NCI-H1092 treated with DMSO at 0.1 percent for 48 hours (cell line): ENCODE measurements around the gene RUSF1.

Experiments used
- DNase-seq: peaks from one replicate; lab custom pipeline; 2025; lab: John Stamatoyannopoulos, UW

Gene RUSF1

DNA sequence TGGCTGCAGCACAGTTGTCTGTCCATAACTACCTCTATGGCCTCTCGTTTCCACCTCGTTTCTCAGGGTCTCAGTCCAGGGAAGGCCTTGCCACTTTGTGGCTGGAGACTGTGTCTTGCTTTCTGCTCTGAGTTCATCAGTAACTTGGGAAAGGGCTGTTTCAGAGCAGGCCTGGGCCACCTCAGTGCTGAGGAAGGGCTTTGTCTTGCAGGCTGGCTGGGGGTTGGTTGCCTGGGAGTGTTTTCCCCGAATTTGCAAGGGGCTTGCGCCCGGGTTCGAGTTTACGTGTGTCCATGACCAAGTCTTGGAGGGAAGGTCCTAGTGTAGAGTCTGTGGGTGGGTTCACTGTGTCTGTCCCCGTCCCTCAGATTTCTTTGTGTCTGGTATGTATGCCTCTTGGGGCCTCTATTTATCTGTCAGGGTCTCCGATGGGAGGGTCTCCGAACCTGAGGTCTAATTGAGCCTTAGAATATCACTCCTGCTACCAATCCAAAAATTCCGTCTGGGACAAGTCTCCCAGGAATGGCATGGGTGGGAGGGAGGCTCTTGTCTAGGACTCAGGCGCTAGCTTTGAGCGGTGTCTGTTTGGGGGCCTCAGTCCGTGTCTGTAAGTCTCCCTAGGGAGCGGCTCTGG lies 36.8 kb downstream of the RUSF1 start:
- DNase-seq, result no peak

- DNase-seq, result no peak
Measured at GRCh38 chr16:31470615-31471014, 37.6 kb downstream of the RUSF1 start.

- DNase-seq, result no peak
Measured at GRCh38 chr16:31467858-31468257, 40.3 kb downstream of the RUSF1 start.

DNA sequence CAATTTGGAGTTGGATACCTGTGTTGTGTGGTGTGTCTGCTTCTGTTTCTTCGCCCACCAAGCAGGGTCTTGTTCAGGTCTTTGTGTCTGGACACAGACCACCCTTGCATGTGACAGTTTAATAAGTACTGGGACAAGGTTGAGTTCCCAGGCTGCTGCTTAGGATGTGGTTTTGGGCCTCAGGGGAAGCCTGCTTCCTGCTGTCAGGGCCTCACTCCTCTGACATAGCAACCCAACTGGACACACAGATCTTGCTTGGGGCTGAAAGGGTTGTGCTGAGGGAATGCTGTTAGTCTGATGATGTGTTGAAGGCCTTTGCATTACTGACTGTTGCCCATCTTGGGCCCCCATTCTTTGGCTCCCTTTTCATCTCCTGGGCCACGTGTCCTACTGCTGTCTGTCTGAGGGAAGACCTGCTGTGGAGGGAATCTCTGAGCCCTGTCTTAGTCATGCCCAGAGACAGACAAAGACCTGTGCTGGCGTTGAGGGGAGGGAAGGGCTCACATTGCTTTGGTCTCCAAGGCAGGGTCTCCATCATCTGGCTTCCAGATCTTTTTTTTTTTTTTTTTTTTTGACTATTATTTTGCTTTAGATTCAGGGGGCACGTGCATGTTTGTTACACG lies 40.9 kb downstream of the RUSF1 start:
- DNase-seq, result no peak

- no peak for DNase-seq
Measured at GRCh38 chr16:31466381-31466841, 41.8 kb downstream of the RUSF1 start.

GRCh38 chr16:31465788-31466370 lies 42.3 kb downstream of the RUSF1 start:
- no peak for DNase-seq

GRCh38 chr16:31464781-31465260 lies 43.4 kb downstream of the RUSF1 start:
- no peak for DNase-seq

DNA sequence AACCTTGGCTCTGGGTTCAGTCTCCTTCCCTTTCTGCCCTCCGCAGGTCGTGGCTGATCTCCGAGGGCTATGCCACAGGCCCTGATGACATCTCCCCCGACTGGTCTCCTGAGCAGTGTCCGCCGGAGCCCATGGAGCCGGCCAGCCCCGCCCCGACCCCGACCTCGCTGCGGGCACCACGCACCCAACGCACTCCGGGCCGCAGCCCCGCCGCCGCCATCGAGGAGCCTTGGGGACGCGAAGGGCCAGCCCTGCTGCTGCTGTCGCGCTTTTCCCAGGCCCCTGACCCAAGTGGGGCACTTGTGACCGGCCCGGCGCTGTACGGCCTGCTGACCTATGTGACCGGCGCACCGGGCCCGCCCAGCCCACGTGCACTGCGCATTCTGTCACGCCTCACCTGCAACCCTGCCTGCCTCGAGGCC lies 43.8 kb downstream of the RUSF1 start:
- no peak for DNase-seq

GRCh38 chr16:31461921-31462804 lies 46.0 kb downstream of the RUSF1 start:
- DNase-seq, result no peak

DNA sequence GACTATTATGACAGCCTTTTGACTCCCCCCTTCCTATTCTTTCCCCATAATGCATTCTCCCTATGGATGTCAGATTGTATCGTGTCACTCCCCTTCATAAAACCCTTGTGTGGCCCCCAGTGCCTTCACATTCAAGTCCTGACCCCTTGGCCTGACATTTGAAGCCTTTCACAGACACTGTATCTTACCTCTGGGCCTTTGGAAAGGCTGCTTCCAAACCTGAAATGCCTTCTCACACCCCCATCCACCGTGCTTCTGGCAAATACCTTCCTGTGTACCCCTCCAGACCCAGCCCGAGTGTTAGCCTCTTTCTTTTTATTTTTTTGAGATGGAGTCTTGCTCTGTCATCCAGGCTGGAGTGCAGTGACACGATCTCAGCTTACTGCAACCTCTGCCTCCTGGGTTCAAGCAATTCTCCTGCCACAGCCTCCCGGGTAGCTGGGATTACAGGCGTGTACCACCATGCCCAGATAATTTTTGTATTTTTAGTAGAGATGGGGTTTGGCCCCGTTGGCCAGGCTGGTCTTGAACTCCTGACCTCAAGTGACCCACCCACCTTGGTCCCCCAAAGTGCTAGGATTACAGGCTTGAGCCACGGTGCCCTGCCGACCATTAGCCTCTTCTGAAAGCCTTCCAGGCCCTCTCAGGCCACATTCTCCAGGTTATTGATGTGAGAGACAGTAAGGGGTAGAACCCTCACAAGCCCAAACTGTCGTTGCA lies 46.8 kb downstream of the RUSF1 start:
- no peak for DNase-seq

DNA sequence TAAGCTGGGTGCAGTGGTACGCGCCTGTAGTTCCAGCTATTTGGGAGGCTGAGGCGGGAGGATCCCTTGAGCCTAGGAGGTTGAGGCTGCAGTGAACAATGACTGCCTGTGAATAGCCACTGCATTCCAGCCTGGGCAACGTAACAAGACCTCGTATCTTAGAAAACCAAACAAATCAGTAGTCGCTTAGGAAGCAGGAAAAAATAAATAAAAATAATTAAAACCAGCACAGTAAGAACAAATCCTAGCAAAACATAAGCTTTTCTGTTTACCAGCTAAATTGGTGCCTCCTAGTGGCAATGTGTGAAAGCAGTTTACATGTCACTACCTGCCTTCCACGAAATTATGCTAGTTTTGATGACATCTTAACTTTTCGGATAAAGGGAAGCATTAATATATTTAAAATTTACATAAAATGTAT lies 47.6 kb downstream of the RUSF1 start:
- peak; percentile 31 for DNase-seq

DNA sequence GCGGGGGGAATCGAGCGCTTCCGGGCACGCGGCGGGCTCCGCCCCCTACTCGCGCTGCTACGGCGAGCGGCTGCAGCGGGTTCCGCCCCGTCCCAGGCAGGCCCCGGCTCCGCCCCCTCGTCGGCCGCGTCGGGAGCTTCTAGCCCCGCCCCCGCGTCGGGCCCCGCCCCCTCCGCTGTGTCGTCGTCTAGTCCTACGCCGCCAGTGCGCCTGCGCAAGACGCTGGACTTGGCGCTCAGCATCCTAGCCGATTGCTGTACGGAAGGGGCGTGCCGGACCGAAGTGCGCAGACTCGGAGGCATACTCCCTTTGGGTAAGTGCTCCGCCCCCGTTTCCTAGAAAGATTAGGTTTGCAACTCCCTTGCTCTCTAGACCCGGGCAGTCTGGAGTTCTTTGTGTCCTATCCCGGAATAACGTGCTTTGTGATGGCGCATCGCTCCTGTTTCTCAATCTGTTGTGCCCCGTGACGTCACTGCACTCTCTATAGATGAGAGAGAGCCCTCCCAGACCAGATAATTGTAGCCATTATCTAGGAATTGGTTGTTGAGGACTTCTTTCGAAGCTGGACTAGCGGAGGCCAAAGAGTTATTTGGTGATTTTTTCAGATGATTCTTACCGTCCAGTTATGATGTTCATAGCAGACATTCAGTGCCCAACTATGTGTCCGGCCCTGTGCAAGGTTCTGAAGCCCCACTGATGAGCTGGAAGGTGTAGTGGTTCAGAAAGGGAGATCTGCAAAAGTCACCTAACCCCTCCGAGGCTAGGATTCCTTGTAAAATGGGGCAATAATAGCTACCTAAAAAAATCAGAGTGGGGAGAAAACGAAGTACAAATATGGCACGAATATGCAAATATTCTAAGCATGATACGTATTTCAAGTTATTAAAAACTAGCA lies 48.3 kb downstream of the RUSF1 start:
- peak; percentile 99 for DNase-seq

- peak; percentile 97 for DNase-seq
Measured at GRCh38 chr16:31458844-31459686, 49.1 kb downstream of the RUSF1 start, which contains the start of gene ARMC5. TSS of gene ARMC5 (plus strand) at chr16:31459501. CDS start at chr16:31459525, 24 bp downstream.

DNA sequence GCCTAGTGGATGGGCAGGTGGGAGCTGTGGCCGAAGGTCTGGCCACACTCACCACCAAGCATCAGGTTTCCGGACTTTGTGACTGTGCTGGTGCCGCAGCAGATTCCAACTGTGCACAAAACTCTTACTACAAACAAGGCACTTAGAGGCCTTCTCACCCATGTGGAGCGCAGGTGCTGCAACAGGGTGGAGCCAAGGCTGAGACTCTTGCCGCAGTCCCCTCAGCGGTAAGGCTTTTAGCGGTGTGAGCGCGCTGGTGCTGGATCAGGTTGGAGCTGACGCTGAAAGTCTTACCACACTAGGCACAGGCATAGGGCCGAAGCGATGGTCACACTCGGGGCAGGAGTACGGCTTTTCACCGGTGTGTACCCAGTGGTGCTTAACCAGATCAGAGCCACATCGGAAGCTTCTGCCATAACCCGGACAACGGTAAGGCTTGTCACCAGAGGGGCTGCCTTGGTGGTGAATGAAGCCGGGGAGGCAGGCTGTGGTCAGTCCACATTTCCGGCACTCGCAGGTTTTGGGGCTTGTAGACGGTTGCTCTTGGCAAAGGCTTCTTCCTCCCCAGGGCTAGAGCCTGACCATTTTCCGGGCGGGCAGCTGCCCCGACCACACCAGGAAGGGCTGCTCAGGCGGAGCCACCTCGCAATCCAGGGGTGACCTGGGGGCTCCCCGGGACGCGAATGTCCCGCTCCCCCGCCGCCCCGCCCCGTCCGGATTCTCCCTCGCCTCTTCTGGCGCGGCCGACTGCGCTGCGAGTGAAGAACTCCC lies 49.9 kb downstream of the RUSF1 start:
- DNase-seq, result peak; percentile 41

- DNase-seq, result no peak
Measured at GRCh38 chr16:31456988-31457360, 51.2 kb downstream of the RUSF1 start.

DNA sequence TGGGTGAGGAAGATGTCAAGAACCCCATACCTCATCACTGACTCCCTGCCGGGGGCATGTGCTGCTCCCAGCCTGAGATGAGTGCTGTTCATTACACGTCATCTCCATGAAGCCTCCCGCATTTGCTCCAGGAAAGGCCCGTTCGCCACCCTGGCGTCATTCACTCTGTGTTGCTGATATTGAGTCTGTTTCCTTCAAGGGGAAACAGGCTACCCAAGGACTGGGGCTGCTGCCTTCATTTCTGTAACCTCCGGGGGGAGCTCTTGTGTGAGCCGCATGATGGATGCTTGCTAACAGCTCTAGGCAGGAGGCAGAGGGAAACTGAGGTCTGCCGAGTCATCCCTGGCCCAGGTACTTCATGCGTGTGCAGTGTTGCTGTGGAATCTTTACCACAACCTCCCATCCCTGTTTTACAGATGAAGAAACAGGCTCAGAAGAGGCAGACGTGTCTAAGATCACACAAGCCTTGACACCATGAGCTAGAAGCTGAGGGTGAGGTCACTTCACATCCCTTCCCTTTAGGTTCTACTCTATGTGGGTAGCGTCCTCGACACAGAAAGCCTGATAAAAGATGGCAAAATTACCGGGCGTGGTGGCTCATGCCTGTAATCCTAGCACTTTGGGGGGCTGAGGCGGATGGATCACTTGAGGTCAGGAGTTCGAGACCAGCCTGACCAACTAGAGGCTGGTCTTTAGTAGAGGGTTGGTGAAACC lies 52.4 kb downstream of the RUSF1 start:
- no peak for DNase-seq

GRCh38 chr16:31453255-31454204 lies 54.7 kb downstream of the RUSF1 start:
- DNase-seq, result no peak
